Panc1 (cell line): ENCODE data around the gene PLN. TPM values are rescaled to one million over a fixed set of nuclear protein-coding genes. Genes with fewer than 3 reads are reported as not detected.

Experiments used
- ATAC-seq: fragments of 200-7000 bp; cut with Tn5 transposase; 2 replicates; pipeline ENCODE4 v1.9.1; 2020; ENCODE audit warnings: mild to moderate bottlenecking, moderate library complexity
- BruUV-seq: library from RNA; stranded (reverse); fragments of 400-500 nt; replicated peaks from 2 replicates; lab custom pipeline; 2021; lab: Mats Ljungman, UMichigan
- CTCF ChIA-PET: fragments of 300-600 bp; sonication (Branson Sonifier 250); formaldehyde crosslinking; loops from one replicate; lab custom pipeline; 2022; ENCODE audit warnings: antibody characterized with exemption; lab: Charles Lee
- POLR2A ChIA-PET: fragments of 300-600 bp; sonication (Branson Sonifier 250); formaldehyde crosslinking; loops from one replicate; lab custom pipeline; 2022; ENCODE audit warnings: antibody characterized with exemption; lab: Charles Lee
- DNase-seq: peaks from one replicate; pipeline ENCODE4 v3.0.0-alpha.2; 2010; ENCODE audit warnings: low read depth, low spot score
- H3K27ac ChIP-seq: 2 replicates; pipeline ENCODE4 v1.5.1; 2011; ENCODE audit warnings: mild to moderate bottlenecking, low read length, inconsistent platforms
- H3K27me3 ChIP-seq: fragments of 200-500 bp; sonication (Bioruptor generic); 2 replicates; pipeline ENCODE4 v1.6.0; 2014; ENCODE audit warnings: low read length, inconsistent platforms; ENCODE audit not compliant: control insufficient read depth, insufficient read depth
- H3K36me3 ChIP-seq: fragments of 200-500 bp; sonication (Bioruptor generic); 2 replicates; pipeline ENCODE4 v1.5.1; 2014; ENCODE audit warnings: inconsistent platforms, mild to moderate bottlenecking, low read length, moderate library complexity; ENCODE audit not compliant: control insufficient read depth, insufficient read depth
- H3K4me1 ChIP-seq: 2 replicates; pipeline ENCODE4 v1.5.1; 2011; ENCODE audit warnings: inconsistent platforms, mild to moderate bottlenecking, low read length, moderate library complexity; ENCODE audit not compliant: control insufficient read depth, insufficient read depth
- H3K4me3 ChIP-seq, 2 experiments: 2 replicates each; pipeline ENCODE4 v1.5.1; 2011 to 2012; ENCODE audit warnings: low read depth in 2 of 2, low read length in 2 of 2, mild to moderate bottlenecking in 2 of 2, inconsistent platforms in 1 of 2, moderate library complexity in 1 of 2
- H3K9me3 ChIP-seq: fragments of 200-500 bp; sonication (Bioruptor generic); 2 replicates; pipeline ENCODE4 v1.5.1; 2014; ENCODE audit warnings: low read depth, mild to moderate bottlenecking, inconsistent platforms, low read length, moderate library complexity; ENCODE audit not compliant: control insufficient read depth, insufficient read depth
- POLR2AphosphoS5 ChIP-seq: IDR thresholded peaks from 2 replicates; pipeline ENCODE4 v1.6.1; 2012; ENCODE audit warnings: mild to moderate bottlenecking, low read depth, low read length, moderate library complexity
- SIN3A ChIP-seq: IDR thresholded peaks from 2 replicates; pipeline ENCODE4 v1.6.1; 2012; ENCODE audit warnings: low read depth, mild to moderate bottlenecking, low read length, moderate library complexity, borderline replicate concordance; ENCODE audit not compliant: insufficient read depth
- TCF7L2 ChIP-seq: IDR thresholded peaks from 2 replicates; pipeline ENCODE4 v1.6.1; 2011; ENCODE audit warnings: mild to moderate bottlenecking, low read depth, low read length, inconsistent platforms
- in situ Hi-C: cut with HindIII; loops from 2 replicates; pipeline ENCODE4 v1.10.0; 2016; ENCODE audit warnings: low sequenced_read_pairs, low pct_unique_long_range_greater_than_20kb
- intact Hi-C: fragments of 100-400 bp; cut with micrococcal nuclease; formaldehyde crosslinking; loops from one replicate; pipeline ENCODE4 v1.10.0; 2022; ENCODE audit not compliant: unreplicated experiment
- total RNA-seq: library from RNA; stranded (reverse); gene quantifications from one replicate; pipeline ENCODE4 v1.2.1, GENCODE V29; 2021; ENCODE audit not compliant: unreplicated experiment
- TF ChIP-seq, protein P1 (sequence below): fragments of 450-650 bp; IDR thresholded peaks from 2 replicates; pipeline ENCODE4 v1.5.1; 2017; ENCODE audit warnings: mild to moderate bottlenecking
- TF ChIP-seq, protein P2 (sequence below), 2 experiments: IDR thresholded peaks; 2 replicates each; pipeline ENCODE4 v1.6.1; 2011 to 2012; ENCODE audit warnings: low read depth in 2 of 2, control low read depth in 1 of 2, low read length in 1 of 2, mild to moderate bottlenecking in 1 of 2, moderate library complexity in 1 of 2; ENCODE audit not compliant: insufficient read depth in 1 of 2

The PLN gene
- total RNA-seq, 1 experiment from 2014 or later, result not detected

DNA sequence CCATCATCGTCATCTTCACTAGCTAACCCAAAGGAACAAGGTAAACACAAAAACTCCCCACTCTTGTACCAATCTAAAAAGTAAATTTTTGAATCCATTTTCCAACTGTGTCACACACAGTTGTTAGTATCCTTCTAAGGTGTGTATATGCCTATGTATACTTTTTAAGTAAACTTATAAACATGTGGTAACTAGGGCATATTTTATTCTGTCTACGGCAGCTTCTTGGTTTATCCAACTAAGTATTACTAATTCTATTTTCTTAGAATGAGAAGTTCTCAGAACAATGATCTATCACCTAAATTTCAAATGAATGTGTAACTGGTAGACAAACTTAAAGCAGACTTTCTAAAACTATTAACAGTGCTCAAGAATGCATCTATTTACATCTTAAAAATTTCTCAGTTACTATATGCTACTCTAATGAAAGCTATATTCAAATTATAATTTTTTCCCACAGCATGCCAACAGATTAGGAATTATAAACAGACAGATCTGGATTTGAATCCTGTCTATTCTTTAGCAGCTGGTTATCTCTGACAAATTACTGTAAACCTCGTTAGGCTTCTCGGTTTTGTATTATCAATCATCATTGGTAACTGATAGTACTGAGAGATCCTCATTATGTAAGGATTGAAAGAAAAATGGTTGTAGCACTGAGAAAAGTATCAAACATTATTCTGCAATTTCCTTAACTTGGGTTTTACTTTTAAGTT, 1.8 kb upstream of the PLN start:
- H3K9me3 ChIP-seq, result no peaks in the 10 kb centered on the region
- TF ChIP-seq TCF7L2 (no peak), POLR2AphosphoS5 (no peak), SIN3A (no peak)
- TF ChIP-seq, protein P1, sequence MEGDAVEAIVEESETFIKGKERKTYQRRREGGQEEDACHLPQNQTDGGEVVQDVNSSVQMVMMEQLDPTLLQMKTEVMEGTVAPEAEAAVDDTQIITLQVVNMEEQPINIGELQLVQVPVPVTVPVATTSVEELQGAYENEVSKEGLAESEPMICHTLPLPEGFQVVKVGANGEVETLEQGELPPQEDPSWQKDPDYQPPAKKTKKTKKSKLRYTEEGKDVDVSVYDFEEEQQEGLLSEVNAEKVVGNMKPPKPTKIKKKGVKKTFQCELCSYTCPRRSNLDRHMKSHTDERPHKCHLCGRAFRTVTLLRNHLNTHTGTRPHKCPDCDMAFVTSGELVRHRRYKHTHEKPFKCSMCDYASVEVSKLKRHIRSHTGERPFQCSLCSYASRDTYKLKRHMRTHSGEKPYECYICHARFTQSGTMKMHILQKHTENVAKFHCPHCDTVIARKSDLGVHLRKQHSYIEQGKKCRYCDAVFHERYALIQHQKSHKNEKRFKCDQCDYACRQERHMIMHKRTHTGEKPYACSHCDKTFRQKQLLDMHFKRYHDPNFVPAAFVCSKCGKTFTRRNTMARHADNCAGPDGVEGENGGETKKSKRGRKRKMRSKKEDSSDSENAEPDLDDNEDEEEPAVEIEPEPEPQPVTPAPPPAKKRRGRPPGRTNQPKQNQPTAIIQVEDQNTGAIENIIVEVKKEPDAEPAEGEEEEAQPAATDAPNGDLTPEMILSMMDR, result no peak
- no TSS peak for BruUV-seq
- in situ Hi-C loops, result no loop called here
- ChIA-PET POLR2A (no interaction called here), CTCF (no interaction called here)
- intact Hi-C loops, result loop anchor here (10.0 kb wide), 1 partner anchor 702 kb away; no protein-coding TSS in a partner anchor
- no peaks in the 10 kb centered on the region for H3K27me3 ChIP-seq
- no peaks in the 10 kb centered on the region for H3K4me1 ChIP-seq
- no peak overlapping the region for H3K27ac ChIP-seq
- no peak for DNase-seq
- no peaks in the 10 kb centered on the region for H3K36me3 ChIP-seq
- no peak overlapping the region for H3K4me3 ChIP-seq
- no peak for ATAC-seq

DNA sequence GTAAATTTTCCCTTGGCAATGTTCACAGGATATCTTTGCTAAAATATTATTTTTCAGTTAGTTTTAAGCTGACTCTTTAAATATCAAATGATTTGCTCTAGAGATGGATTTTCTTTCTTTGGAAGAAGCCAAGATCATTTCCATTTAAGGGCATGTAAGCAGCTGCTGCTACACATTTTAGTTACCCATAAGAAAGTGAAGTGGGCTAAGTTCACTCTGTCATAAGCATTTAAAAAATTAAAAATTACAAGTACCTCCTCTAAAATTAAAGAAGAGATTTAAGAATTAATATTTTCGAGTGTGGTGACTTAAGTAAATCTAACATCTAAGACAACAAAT, 1.2 kb upstream of the PLN start:
- in situ Hi-C loops, result no loop called here

More for the DNA sequence above, 1.2 kb upstream of the PLN start:
- TF ChIP-seq SIN3A, result no peak
- TF ChIP-seq, protein P1, result no peak
- TF ChIP-seq TCF7L2, result no peak
- TF ChIP-seq POLR2AphosphoS5, result no peak
- TF ChIP-seq, protein P2, sequence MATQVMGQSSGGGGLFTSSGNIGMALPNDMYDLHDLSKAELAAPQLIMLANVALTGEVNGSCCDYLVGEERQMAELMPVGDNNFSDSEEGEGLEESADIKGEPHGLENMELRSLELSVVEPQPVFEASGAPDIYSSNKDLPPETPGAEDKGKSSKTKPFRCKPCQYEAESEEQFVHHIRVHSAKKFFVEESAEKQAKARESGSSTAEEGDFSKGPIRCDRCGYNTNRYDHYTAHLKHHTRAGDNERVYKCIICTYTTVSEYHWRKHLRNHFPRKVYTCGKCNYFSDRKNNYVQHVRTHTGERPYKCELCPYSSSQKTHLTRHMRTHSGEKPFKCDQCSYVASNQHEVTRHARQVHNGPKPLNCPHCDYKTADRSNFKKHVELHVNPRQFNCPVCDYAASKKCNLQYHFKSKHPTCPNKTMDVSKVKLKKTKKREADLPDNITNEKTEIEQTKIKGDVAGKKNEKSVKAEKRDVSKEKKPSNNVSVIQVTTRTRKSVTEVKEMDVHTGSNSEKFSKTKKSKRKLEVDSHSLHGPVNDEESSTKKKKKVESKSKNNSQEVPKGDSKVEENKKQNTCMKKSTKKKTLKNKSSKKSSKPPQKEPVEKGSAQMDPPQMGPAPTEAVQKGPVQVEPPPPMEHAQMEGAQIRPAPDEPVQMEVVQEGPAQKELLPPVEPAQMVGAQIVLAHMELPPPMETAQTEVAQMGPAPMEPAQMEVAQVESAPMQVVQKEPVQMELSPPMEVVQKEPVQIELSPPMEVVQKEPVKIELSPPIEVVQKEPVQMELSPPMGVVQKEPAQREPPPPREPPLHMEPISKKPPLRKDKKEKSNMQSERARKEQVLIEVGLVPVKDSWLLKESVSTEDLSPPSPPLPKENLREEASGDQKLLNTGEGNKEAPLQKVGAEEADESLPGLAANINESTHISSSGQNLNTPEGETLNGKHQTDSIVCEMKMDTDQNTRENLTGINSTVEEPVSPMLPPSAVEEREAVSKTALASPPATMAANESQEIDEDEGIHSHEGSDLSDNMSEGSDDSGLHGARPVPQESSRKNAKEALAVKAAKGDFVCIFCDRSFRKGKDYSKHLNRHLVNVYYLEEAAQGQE (IDR thresholded peaks at IDR 0.05; ENCODE audit: insufficient read depth in 1 of 2, low read depth in 2 of 2, low read length in 1 of 2), result no peak
- Histone ChIP-seq H3K9me3 (no peaks in the 10 kb centered on the region), H3K4me3 (no peak overlapping the region), H3K4me1 (no peaks in the 10 kb centered on the region), H3K36me3 (no peaks in the 10 kb centered on the region), H3K27ac (no peak overlapping the region), H3K27me3 (no peaks in the 10 kb centered on the region)
- ChIA-PET POLR2A (no interaction called here), CTCF (no interaction called here)
- BruUV-seq, result no TSS peak
- DNase-seq (no peak), ATAC-seq (no peak)
- intact Hi-C loops, result loop anchor here (10.0 kb wide), 1 partner anchor 702 kb away; no protein-coding TSS in a partner anchor
